HG03196 (cell line): ENCODE measurements around the gene SLC4A11.

Experiments
- ATAC-seq: cut with Tn5 transposase; IDR thresholded peaks from one replicate; pipeline ENCODE4 v1.9.1; 2021; ENCODE audit not compliant: unreplicated experiment

The SLC4A11 gene

GRCh38 chr20:3247638-3248037 lies 8.6 kb upstream of the SLC4A11 start:
- no peak for ATAC-seq

- ATAC-seq: no peak
Measured at GRCh38 chr20:3246682-3247081, 7.7 kb upstream of the SLC4A11 start.

GRCh38 chr20:3245711-3246110 lies 6.7 kb upstream of the SLC4A11 start:
- ATAC-seq: no peak

- no peak for ATAC-seq
Measured at GRCh38 chr20:3245156-3245555, 6.2 kb upstream of the SLC4A11 start.

- no peak for ATAC-seq
Measured at GRCh38 chr20:3244613-3245012, 5.6 kb upstream of the SLC4A11 start.

GRCh38 chr20:3243718-3244358 lies 4.8 kb upstream of the SLC4A11 start:
- no peak for ATAC-seq

GRCh38 chr20:3242172-3242692 lies 3.2 kb upstream of the SLC4A11 start:
- ATAC-seq: no peak

GRCh38 chr20:3240776-3241363 lies 1.9 kb upstream of the SLC4A11 start:
- ATAC-seq: no peak

- ATAC-seq: no peak
Measured at GRCh38 chr20:3239867-3240775, 1.1 kb upstream of the SLC4A11 start.

- no peak for ATAC-seq
Measured at GRCh38 chr20:3238616-3239025, 369 bp downstream of the SLC4A11 start.

- no peak for ATAC-seq
Measured at GRCh38 chr20:3237958-3238615, 903 bp downstream of the SLC4A11 start.

GRCh38 chr20:3237011-3237957 lies 1.7 kb downstream of the SLC4A11 start:
- ATAC-seq: no peak

GRCh38 chr20:3235666-3236324 lies 3.2 kb downstream of the SLC4A11 start:
- no peak for ATAC-seq

- ATAC-seq: no peak
Measured at GRCh38 chr20:3233991-3234498, 4.9 kb downstream of the SLC4A11 start.

GRCh38 chr20:3233131-3233990 lies 5.6 kb downstream of the SLC4A11 start:
- ATAC-seq: no peak

- no peak for ATAC-seq
Measured at GRCh38 chr20:3231889-3232588, 7.0 kb downstream of the SLC4A11 start.

- no peak for ATAC-seq
Measured at GRCh38 chr20:3231116-3231515, 7.9 kb downstream of the SLC4A11 start.

GRCh38 chr20:3229798-3230197 lies 9.2 kb downstream of the SLC4A11 start:
- ATAC-seq: no peak
